Measurements from ENCODE around the gene LMAN2.

DNA sequence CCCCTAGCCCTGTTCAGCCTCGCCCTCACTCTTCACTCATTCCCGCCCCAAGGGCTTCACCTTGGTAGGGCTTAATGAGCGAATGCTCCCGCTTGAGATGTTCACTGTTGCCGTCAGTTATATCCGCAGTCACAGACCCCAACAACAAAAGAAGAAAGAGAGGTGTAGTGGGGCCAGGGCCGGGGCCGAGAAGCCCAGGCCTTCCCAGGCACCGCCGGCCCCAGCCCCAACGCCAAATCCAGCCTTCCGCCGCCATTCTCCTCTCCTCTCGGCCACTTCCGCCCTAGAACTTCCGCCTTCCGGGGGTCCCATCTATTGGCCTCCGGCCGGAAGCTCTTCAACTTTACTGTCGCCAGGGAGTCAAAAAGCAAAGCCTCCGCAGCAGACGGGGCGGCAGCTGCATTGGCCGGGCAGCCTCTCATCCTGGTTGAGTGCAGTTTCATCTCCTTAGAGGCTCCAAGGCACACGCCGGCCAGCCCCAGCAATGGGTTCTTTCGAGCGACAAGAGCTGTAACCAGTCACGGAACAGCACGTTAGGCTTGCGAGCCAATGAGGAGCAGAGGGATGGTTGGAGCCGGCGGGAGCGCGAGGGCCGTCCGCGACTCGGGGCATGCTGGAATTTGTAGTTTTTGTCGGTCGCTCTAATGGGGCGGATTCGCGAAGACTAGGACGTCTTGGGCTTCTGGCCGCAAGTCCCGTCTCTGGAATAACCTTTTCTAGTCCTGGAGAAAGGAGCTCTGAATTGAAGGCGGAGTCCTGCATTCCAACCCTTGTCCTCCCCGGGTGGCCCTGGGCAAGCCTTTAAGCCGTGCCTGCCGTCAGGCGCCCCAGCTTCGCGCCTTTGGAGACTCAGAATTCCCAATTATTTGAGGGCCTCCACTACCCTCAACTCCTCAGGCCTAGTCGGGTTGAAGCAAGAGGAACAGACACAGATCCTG lies at the start of gene LMAN2:
- TF ChIP-seq CTCF (IDR thresholded peaks at IDR 0.05; ENCODE audit: insufficient read depth, low read depth, low read length) (no peak), EZH2 (IDR thresholded peaks at IDR 0.05; ENCODE audit: insufficient read depth, low read length) (no peak)

All from astrocyte (in vitro differentiated cells and primary cell).